Suprapubic skin (tissue), 3 donors: Measurements from ENCODE around the gene ZNF44.

Experiments used
- CTCF ChIP-seq, 2 donors: fragments of 200-600 bp in 1 of 2; fragments of 450-650 bp in 1 of 2; sonication (generic) in 1 of 2; IDR thresholded peaks; one replicate each; pipeline ENCODE4 v1.5.1; 2016 to 2019; ENCODE audit warnings: antibody characterized with exemption in 2 of 2, mild to moderate bottlenecking in 1 of 2, moderate library complexity in 1 of 2
- EP300 ChIP-seq: sonication (generic); formaldehyde crosslinking; IDR thresholded peaks from one replicate; pipeline ENCODE4 v1.6.1; 2017; ENCODE audit warnings: antibody characterized with exemption
- POLR2A ChIP-seq, 2 donors: fragments of 450-650 bp; IDR thresholded peaks; one replicate each; pipeline ENCODE4 v1.6.1; 2017; ENCODE audit warnings: antibody characterized with exemption in 2 of 2, mild to moderate bottlenecking in 2 of 2, moderate library complexity in 2 of 2

GRCh38 chr19:12230751-12231733 is 63.6 kb downstream of the ZNF44 start:
- TF ChIP-seq POLR2A (IDR thresholded peaks at IDR 0.05) (no peak), CTCF (IDR thresholded peaks at IDR 0.05) (no peak), EP300 (no peak)
